Measurements from ENCODE around the gene PCDHGB7.
"Not testable (repeated sequence)": the region's sequence is repeated elsewhere in the genome, so short reads cannot be mapped to it uniquely, and the experiment has no call there.

PCDHGB7 gene

DNA sequence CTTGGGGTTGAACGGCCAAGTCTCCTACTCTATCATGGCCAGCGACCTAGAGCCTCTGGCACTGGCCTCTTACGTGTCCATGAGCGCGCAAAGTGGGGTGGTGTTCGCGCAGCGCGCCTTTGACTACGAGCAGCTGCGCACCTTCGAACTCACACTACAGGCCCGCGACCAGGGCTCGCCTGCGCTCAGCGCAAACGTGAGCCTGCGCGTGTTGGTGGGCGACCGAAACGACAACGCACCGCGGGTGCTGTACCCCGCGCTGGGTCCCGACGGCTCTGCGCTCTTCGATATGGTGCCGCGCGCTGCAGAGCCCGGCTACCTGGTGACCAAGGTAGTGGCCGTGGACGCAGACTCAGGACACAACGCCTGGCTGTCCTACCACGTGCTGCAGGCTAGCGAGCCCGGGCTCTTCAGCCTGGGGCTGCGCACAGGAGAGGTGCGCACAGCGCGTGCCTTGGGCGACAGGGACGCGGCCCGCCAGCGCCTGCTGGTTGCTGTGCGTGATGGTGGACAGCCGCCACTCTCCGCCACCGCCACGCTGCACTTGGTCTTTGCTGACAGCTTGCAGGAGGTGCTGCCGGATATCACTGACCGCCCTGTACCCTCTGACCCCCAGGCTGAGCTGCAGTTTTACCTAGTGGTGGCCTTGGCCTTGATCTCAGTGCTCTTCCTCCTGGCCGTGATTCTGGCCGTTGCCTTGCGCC is 17.8 kb upstream of the PCDHGB7 start:
- DNase-seq: no peak
- Histone ChIP-seq H3K4me3 (ENCODE audit: low read depth, low read length) (no peak overlapping the region), H3K27me3 (no peaks in the 10 kb centered on the region), H3K4me1 (no peaks in the 10 kb centered on the region), H3K9me3 (no peaks in the 10 kb centered on the region), H3K36me3 (no peaks in the 10 kb centered on the region; the same call in none of the 2 replicates)
- TF ChIP-seq, protein P1, sequence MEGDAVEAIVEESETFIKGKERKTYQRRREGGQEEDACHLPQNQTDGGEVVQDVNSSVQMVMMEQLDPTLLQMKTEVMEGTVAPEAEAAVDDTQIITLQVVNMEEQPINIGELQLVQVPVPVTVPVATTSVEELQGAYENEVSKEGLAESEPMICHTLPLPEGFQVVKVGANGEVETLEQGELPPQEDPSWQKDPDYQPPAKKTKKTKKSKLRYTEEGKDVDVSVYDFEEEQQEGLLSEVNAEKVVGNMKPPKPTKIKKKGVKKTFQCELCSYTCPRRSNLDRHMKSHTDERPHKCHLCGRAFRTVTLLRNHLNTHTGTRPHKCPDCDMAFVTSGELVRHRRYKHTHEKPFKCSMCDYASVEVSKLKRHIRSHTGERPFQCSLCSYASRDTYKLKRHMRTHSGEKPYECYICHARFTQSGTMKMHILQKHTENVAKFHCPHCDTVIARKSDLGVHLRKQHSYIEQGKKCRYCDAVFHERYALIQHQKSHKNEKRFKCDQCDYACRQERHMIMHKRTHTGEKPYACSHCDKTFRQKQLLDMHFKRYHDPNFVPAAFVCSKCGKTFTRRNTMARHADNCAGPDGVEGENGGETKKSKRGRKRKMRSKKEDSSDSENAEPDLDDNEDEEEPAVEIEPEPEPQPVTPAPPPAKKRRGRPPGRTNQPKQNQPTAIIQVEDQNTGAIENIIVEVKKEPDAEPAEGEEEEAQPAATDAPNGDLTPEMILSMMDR (IDR thresholded peaks at IDR 0.05; ENCODE audit: low read depth, low read length): no peak

DNA sequence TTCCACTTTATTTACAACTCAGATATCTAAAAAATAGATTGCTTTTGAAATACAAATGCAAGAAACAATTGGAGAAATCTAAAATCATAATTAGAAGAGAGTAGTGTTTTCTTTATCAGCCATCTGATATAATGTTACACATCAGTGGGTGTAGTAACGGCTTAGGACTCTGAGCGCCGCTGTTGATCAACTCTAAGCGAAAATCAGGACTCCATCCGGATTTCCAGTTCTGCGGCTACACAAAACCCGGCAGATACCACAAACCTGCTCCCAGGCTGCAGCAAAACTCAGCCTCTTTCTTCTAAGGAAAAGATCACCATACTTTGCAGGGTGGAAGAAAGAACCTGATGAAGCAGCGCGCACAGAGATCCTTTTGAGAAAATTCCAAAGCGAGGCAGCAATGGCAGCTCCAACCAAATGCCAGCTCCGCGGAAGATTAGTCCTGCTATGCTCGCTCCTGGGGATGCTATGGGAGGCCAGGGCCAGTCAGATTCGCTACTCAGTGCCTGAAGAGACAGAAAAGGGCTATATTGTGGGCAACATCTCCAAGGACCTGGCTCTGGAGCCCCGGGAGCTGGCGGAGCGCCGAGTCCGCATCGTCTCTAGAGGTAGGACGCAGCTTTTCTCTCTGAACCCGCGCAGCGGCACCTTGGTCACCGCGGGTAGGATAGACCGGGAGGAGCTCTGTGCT is 14.8 kb upstream of the PCDHGB7 start, which contains the start of gene PCDHGA9:
Gene PCDHGA9, plus strand, starts transcription at position 226 of the 691 bp plus-strand sequence. Its CDS starts 175 bp downstream, at position 401.
- TF ChIP-seq, protein P1 (IDR thresholded peaks at IDR 0.05; ENCODE audit: low read depth, low read length): peak; percentile 55
- Histone ChIP-seq H3K4me1 (no peaks in the 10 kb centered on the region), H3K9me3 (no peaks in the 10 kb centered on the region; the same call in none of the 2 replicates), H3K4me3 (ENCODE audit: low read depth, low read length) (no peak within 1 kb of the TSS), H3K36me3 (no peaks in the 10 kb centered on the region; the same call in none of the 2 replicates), H3K27me3 (no peaks in the 10 kb centered on the region)
- DNase-seq: no peak

DNA sequence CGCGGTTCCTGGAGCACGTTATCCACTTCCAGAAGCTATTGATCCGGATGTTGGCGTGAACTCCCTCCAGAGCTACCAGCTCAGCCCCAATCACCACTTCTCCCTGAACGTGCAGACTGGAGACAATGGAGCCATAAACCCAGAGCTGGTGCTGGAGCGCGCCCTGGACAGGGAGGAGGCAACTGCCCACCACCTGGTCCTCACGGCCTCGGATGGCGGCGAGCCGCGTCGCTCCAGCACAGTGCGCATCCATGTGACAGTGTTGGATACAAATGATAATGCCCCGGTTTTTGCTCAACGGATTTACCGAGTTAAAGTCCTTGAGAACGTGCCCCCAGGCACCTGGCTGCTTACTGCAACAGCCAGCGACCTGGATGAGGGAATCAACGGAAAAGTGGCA is 14.1 kb upstream of the PCDHGB7 start:
- Histone ChIP-seq H3K27me3 (no peaks in the 10 kb centered on the region), H3K4me3 (ENCODE audit: low read depth, low read length) (no peak overlapping the region), H3K9me3 (no peaks in the 10 kb centered on the region; the same call in none of the 2 replicates), H3K4me1 (no peaks in the 10 kb centered on the region), H3K36me3 (no peaks in the 10 kb centered on the region; the same call in none of the 2 replicates)
- TF ChIP-seq, protein P1 (IDR thresholded peaks at IDR 0.05; ENCODE audit: low read depth, low read length): no peak
- DNase-seq: no peak

DNA sequence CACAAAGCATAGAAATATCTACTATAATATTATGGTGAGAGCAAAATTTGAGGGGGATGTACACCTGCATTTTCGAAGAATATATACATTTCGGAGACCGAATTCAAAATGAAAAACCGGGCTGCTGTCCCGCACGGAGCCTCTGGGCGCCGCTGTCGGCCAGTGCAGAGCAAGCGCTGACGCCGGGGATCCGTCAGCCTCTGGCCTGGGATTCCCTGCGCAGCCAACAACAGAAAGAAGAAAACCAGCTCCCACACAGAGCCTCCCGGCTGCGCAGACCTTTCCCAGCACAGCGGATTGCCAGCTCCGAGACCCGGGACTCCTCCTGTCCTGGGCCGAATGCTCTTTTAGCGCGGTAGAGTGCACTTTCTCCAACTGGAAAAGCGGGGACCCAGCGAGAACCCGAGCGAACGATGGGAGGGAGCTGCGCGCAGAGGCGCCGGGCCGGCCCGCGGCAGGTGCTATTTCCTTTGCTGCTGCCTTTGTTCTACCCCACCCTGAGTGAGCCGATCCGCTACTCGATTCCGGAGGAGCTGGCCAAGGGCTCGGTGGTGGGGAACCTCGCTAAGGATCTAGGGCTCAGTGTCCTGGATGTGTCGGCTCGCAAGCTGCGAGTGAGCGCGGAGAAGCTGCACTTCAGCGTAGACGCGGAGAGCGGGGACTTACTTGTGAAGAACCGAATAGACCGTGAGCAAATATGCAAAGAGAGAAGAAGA is 9.5 kb upstream of the PCDHGB7 start, which contains the start of gene PCDHGB6:
Gene PCDHGB6, plus strand, starts transcription at position 232 of the 716 bp plus-strand sequence. Its CDS starts 182 bp downstream, at position 414.
- not testable (repeated sequence) for DNase-seq; H3K4me1 ChIP-seq; H3K27me3 ChIP-seq; H3K36me3 ChIP-seq; H3K9me3 ChIP-seq; H3K4me3 ChIP-seq (ENCODE audit: low read depth, low read length)
- TF ChIP-seq, protein P1 (IDR thresholded peaks at IDR 0.05; ENCODE audit: low read depth, low read length): peak; percentile 19; the same call in 1 of the 2 replicates

DNA sequence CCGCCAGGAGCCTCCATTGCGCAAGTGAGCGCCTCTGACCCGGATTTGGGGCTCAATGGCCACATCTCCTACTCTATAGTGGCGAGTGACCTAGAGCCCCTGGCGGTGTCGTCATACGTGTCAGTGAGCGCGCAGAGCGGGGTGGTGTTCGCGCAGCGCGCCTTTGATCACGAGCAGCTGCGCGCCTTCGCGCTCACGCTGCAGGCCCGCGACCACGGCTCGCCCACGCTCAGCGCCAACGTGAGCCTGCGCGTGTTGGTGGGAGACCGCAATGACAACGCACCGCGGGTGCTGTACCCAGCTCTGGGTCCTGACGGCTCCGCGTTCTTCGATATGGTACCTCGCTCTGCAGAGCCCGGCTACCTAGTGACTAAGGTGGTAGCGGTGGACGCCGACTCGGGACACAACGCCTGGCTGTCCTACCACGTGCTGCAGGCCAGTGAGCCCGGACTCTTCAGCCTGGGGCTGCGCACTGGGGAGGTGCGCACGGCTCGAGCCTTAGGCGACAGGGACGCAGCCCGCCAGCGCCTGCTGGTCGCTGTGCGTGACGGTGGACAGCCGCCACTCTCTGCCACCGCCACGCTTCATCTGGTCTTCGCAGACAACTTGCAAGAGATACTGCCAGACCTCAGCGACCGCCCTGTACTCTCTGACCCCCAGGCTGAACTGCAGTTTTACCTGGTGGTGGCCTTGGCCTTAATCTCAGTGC is 7.7 kb upstream of the PCDHGB7 start:
- TF ChIP-seq, protein P1 (IDR thresholded peaks at IDR 0.05; ENCODE audit: low read depth, low read length): no peak
- no peaks in the 10 kb centered on the region for H3K4me1 ChIP-seq
- no peak for DNase-seq
- no peak overlapping the region for H3K4me3 ChIP-seq (ENCODE audit: low read depth, low read length)
- no peaks in the 10 kb centered on the region for H3K36me3 ChIP-seq
- no peaks in the 10 kb centered on the region for H3K27me3 ChIP-seq
- H3K9me3 ChIP-seq: no peaks in the 10 kb centered on the region; the same call in none of the 2 replicates
